NB4 (cell line): Measurements from ENCODE around the gene MYO1D.

ENCODE experiments used
- CTCF ChIP-seq: IDR thresholded peaks from one replicate; pipeline ENCODE4 v1.5.1; 2012; ENCODE audit warnings: low read depth, low read length
- MAX ChIP-seq: IDR thresholded peaks from 2 replicates; pipeline ENCODE4 v1.6.1; 2011; ENCODE audit warnings: low read depth, low read length
- MYC ChIP-seq: IDR thresholded peaks from 2 replicates; pipeline ENCODE4 v1.6.1; 2011; ENCODE audit warnings: low read depth, low read length
- POLR2A ChIP-seq: IDR thresholded peaks from 2 replicates; pipeline ENCODE4 v1.6.1; 2011; ENCODE audit warnings: mild to moderate bottlenecking; ENCODE audit not compliant: insufficient read length; ENCODE audit errors: extremely low read depth

DNA sequence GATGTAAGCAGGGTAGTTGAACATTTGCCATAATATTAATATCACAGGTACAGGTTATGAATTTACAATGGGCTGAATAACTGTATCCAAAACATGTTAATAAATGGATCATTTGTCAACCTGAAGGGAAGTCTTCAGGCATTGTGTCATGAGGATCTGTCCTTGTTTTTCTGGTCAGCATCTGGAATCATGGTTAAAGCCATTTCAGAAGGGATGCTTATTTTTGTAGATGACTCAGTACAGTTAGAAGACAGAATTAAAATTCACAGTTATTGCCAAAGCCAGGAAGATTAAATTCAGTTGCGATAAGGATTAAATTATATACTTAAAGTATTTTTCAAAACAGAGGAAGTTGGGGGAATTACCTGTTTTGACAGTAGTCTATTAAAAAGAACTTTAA is 424.6 kb downstream of the MYO1D start:
- TF ChIP-seq CTCF: no peak
- no peak for TF ChIP-seq POLR2A
- TF ChIP-seq MAX: no peak
- TF ChIP-seq MYC: no peak
